NCI-H345 treated with DMSO at 0.1 percent for 48 hours (cell line): ENCODE data around the gene VWA8.
"Not testable (repeated sequence)": the region's sequence is repeated elsewhere in the genome, so short reads cannot be mapped to it uniquely, and the experiment has no call there.

Experiments used
- DNase-seq: peaks from one replicate; lab custom pipeline; 2025; ENCODE audit not compliant: unreplicated experiment; lab: John Stamatoyannopoulos, UW

Gene VWA8

DNA sequence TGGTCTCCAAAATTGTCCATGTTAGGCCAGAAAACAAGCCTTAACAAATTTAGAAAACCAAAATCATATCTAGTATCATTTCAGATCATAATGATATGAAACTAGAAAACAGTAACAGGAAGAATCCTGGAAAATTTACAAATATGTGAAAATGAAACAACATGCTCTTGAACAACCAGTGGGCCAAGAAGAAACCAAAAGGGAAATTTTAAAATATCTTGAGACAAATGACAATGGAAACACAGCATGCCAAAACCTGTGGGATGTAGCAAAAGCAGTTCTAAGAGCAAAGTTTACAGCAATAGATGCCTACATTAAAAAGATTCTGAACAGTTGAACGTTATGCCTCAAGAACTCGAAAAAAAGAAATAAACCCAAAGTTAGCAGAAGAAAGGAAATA lies 32.6 kb downstream of the VWA8 start:
- no peak for DNase-seq

DNA sequence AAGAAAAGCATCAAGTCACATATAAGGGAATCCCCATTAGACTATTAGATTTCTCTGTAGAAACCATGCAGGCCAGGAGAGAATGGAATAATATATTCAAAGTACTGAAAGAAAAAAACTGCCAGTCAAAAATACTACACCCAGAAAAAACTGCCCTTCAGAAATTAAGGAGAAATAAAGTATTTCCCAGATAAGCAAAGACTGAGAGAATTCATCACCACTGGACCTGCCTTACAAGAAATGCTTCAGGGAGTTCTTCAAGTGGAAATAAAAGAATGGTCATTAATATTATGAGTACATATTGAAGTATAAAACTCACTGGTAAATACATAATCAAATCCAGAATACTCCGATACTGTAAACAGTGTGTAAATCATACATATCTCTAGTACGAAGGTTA lies 35.9 kb downstream of the VWA8 start:
- no peak for DNase-seq

DNA sequence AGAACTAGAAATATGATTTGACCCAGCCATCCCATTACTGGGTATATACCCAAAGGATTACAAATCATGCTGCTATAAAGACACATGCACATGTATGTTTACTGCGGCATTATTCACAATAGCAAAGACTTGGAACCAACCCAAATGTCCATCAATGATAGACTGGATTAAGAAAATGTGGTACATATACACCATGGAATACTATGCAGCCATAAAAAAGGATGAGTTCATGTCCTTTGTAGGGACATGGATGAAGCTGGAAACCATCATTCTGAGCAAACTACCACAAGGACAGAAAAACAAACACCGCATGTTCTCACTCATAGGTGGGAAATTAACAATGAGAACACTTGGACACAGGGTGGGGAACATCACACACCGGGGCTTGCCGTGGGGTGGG lies 38.0 kb downstream of the VWA8 start:
- not testable (repeated sequence) for DNase-seq

DNA sequence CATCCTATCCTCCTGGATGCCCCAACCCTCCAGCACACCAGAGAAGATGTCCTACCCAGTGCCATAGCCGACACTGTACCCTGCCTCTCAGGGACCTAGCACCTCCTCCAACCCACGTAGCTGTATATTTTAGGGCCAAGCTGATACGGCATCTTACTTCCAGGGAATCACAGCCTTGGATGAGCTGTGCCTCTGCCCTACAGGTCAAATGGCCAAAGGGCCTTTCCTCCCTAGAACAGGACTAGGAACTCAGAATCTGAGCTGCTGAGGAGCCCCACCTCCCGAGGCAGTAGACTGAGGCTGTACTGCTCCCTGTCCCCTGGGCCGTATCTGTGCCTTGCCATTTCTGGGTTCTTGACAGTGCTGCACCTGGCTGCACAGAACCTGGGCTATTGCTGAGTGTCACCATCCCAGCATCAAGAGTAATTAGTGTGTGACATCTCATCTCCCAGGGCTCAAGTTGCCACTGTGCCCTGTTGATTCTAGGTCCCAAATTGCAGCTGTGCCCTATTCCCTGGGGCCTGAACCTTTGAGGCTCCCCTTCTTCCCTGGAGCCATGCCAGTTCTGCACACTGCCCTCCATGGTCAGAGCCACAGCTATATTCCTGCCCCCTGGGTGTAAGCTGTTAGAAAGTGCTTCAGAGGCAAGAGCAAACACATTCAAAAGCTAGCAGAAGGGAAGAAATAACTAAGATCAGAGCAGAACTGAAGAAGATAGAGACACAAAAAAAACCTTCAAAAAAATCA lies 41.0 kb downstream of the VWA8 start:
- peak; percentile 77 for DNase-seq

DNA sequence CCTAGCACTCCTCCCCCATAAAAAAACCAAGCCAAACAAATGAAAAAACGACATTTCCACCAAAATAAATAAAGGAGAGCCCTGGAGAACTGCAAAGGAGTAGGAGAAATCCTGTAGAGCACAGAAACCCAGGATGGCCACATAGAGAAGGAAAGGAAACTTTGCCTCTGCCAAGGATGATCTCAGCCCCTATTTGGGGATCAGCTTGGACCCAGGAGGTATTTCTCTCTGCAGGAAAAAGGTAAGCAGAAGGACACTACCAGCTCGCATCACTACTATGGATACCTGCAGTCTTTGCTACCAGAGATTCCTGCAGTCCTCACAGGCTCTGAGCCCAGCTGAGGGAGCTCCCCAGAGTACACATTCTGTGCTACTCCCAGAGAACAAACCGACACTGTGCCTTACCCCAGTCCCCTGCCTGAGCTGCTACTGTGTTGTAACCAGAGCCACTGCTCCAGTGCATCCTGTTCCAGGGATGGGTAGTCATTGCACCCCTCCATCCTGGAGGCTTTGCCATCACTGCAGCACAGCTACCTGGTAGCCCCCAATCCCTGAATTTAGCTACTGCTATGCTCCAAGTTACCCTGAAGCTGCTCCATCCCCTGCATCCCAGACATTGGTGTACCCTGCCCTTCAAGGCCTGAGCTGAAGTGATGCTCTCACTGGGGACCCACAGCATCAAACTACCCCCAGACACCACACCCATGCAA lies 41.7 kb downstream of the VWA8 start:
- no peak for DNase-seq

DNA sequence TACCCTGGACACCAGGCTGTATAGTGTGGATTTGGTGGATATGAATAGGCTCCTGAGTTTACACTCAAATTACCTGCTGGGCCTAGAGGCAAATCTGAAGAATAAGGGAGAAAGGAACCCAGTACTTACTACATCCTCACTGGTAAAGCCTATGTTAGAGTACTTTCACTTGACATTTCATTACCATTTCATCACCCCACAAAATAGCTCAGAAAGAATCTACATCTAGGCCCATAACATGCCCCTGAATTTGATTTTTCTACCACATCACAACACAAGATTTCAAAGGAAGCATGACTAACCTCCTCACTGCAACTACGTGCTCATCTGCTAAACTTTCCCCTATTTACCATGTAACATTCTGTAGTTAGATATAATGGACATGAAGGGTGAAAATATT lies 43.3 kb downstream of the VWA8 start:
- DNase-seq, result no peak

DNA sequence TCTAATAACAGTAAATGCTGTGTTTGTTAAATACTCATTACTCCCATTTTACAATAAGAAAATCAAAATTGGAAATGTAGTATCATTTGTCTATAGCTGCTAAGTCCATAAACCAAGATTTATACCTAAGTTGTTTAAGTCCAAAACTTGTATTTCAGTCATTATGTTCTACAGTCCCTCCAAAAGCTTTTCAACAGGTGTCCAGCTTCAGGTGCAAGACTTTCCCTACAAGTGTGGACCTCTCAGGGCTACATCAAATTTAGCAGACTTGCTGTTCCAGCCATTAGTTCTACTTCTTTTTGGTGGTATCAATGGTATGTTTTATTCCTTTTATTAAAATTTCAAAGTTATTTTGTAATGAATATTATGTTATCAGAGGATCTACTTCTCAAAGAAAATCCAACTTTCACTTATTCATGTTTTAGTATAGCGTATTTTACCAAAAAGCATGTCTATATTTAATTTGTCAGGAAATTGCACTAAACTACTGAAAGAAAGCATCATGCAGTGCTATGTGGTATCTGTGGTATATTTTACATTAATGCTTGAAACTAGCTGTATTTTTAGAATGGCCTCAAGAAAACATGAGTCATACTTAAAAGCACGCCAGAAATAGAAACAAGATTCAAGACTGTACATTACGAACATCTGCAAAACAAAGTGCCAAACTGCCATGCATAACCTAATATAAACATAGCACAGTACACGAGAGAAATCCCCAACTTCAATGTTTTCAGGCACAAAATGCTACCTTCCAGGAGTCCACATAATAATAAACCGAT lies 44.5 kb downstream of the VWA8 start:
- no peak for DNase-seq

DNA sequence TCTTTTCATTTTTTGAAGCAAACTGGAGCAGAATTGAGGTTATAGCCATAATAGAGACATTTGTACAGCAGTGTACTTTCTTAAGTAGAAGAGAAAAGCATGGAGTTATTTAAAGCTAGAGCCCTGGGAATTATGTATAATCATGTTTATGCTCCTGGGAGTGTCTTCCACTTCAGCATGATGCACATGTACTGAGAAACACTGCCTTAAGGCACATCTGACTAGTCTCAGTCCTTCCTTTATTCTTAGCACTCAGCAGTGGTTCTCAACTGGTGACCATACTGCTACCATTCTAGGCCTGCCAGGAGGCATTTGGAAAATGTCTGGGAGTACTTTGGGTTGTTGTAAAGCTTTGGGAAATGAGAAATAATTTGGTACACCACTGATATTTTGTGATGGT lies 45.8 kb downstream of the VWA8 start:
- no peak for DNase-seq

DNA sequence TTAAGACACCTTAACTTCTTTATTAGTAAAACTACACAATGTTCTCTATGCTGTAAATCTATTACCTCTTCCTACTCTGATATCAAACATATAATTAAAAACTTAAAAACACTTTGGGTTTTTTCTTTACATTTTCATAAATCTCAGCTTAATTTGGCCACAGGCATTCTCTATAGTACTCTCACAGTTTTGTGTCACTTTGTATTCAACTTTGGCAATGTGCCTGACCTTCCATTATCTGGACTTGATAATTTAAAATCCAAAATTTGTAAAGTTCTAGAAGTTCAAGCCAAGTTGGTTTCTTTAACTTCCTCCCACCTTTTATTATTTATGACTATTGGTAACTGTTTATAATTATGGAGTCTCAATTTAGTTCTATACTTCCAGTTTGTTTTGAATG lies 46.4 kb downstream of the VWA8 start:
- DNase-seq, result no peak

DNA sequence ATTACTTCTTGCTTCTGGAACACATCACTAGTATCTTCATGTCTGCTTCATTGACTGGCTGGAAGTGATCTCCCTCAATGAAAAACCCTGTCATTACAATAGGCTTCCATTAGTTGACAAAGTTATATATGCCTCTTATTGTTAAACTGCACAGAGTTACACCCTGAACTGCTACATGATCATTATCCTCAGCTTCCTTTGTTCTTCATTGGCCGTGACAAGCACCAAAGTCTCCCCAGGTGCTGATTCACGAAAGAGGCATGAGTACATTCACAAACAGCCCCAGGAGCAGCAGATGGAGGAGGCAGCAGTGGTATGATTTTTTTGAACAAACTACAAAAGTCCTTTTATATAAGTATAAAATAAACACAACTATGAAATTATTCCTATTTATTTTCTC lies 51.4 kb downstream of the VWA8 start:
- peak; percentile 94 for DNase-seq

DNA sequence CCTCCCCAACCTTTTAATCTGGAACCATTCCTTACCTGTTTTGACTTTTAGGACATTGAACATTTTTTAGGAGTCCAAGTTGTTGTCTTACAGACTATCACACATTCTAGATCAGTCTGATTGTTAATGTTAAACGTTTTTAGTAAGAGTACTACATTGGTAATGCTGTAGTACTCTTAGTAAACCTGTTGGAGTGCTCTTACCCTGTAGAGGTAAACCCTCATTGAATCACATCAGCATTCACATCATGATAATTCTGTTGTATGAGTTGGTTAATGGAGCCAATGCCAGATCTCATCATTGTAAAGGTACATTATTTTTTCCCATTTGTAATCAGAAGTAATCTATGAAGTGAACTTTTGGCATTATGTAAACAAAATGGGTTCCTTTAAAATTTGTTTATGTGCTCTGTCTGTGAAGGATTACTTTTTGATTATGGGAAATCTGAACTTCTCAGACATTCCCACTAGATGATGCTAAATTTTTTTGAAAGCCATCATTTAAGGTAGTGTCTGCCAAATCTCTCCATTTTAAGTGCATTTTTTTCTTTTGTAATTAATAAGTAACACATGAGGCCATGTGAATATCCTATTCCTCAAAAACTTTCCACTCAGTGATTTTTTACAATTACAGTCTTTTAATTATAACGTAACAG lies 55.2 kb downstream of the VWA8 start:
- DNase-seq, result peak; percentile 13

DNA sequence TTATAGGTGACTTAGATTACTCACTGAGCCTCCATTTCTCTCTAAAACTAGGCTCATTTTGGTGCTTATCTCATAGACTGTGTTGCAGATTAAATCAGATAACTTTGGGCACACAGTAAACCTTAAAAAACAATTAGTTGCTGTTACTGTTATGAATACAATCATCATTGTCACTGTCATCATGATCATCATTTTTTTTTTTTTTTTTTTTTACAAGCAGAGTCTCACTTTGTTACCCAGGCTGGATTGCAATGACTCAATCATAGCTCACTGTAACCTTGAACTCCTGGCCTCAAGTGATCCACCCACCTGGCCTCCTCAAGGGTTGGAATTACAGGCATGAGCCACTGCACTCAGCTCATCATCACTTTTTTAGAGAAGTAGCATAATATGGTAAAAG lies 60.0 kb downstream of the VWA8 start:
- no peak for DNase-seq

DNA sequence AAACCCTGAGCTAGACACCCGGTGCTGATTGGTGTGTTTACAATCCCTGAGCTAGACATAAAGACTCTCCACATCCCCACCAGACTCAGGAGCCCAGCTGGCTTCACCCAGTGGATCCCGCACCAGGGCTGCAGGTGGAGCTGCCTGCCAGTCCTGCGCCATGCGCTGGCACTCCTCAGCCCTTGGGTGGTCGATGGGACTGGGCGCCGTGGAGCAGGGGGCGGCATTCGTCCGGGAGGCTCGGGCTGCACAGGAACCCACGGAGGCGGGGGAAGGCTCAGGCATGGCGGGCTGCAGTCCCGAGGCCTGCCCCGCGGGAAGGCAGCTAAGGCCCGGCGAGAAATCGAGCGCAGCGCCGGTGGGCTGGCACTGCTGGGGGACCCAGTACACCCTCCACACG lies 62.5 kb downstream of the VWA8 start:
- not testable (repeated sequence) for DNase-seq

DNA sequence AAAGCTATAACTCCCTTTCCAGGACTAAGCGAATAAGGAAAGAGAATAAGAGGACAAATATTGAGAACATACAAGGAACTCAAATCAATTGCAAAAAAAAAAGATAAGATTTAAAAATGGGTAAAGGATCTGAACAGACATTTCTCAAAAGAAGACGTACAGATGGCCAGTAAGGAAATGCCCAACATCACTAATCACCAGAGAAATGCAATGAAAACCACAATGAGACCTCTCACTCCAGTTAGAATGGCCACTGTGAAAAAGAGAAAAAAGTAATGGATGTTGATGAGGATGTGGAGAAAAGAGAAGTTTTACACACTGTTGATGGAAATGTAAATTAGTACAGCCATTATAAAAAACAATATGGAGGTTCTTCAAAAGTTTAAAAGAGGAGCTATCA lies 63.8 kb downstream of the VWA8 start:
- no peak for DNase-seq

DNA sequence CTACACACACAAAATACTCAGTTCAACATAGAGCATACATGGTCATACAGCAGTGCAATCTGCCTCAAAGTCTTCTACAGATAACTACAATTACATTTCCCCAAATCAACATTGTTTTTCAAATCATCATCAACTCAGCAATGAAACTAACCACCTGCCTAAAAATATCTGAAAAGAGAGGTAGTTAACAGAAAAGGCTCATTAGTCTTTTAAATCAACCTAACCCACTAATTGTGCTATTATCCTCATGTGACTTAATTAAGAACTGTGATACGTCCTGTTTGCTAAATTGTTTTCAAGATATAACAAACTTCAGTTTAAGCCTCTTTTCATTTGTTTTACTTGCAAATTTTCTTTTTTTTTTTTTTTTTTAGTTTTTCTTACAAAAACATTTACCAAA lies 65.4 kb downstream of the VWA8 start:
- DNase-seq, result no peak

DNA sequence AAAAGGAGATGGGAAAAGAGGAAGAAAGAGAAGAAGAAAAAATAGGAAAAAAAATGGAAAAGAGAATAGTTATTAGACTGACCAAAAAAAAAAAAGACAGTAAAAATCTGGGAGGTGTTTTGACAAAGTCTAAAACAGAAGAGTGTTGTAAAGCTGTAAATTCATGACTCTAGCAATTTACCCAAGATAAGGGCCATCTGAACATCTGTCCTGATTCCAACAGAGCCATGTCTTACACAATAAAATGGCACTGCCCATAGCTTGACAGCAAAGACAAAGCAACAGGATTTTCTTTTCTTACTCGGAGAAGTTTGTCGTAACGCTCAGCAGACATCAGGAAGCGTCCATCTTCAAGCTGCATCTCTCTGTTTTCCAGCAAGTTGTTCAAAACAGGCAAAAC lies 69.8 kb downstream of the VWA8 start:
- no peak for DNase-seq

DNA sequence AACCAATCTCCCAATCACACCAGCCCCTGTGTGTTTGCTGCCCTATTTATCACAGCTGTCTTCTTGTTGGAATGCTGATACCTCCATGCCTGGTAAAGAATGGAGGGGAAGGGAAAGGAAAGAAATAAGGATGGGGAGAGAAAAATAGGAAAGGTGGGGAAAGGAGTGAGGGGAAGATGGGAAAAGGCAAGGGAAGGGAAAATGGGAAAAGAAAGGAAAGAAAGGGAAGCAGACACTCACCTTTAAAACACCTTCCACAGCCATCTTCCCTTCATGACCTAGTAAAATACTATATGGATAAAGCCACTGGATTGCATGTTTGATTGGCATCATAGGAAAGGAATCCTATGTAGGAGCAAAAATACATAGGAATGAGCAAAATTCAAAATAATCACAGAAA lies 77.8 kb downstream of the VWA8 start:
- DNase-seq, result no peak

DNA sequence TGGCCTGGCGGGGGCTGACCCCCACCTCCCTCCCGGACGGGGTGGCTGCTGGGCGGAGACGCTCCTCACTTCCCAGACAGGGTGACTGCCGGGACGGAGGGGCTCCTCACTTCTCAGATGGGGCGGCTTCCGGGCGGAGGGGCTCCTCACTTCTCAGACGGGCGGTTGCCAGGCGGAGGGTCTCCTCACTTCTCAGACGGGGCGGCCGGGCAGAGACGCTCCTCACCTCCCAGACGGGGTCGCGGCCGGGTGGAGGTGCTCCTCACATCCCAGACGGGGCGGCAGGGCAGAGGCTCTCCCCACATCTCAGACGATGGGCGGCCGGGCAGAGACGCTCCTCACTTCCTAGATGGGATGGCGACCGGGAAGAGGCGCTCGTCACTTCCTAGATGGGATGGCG lies 79.0 kb downstream of the VWA8 start:
- DNase-seq, result not testable (repeated sequence)

DNA sequence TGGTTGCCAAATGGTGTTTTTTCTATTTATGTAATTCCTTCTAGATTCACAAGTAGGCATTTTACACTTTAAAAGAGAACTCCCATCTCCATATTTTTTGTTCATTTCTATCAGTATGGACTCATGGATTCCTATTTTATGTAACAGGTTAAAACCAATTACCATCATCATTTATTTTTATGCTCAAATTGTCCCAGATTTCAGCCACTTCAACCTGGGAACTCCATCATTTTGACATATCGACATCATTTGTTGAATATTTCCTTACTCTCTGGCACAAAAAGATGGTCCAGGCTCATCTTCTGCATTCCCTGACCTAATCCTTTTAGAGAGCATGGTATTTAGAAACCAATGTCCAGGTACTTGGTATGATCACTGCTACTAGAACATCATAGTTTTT lies 79.9 kb downstream of the VWA8 start:
- no peak for DNase-seq

DNA sequence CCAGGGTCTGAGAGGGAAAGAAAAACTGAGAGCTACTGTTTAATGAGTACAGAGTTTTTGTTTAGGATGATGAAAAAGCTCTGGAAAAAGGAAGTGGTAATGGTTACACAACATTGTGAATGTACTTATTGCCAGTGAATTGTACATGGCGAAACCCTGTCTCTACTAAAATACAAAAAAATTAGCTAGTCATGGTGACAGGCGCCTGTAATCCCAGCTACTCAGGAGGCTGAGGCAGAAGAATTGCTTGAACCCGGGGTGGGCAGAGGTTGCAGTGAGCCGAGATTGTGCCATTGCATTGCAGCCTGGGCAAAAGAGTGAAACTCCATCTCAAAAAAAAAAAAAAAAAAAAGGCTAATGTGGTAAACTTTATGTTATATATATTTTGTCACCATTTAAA lies 96.3 kb downstream of the VWA8 start:
- DNase-seq, result no peak

DNA sequence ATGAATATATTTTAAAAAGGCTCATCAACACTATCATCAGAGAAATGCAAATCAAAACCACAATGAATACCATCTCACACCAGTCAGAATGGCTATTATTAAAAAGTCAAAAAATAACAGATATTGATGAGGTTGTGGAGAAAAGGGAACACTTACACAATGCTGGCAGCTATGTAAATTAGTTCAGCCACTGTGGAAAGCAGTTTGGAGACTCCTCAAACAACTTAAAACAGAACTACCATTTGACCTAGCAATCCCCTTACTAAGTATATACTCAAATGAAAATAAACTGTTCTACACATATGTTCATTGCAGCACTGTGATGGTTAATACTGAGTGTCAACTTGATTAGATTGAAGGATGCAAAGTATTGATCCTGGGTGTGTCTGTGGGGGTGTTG lies 98.2 kb downstream of the VWA8 start:
- DNase-seq, result not testable (repeated sequence)

DNA sequence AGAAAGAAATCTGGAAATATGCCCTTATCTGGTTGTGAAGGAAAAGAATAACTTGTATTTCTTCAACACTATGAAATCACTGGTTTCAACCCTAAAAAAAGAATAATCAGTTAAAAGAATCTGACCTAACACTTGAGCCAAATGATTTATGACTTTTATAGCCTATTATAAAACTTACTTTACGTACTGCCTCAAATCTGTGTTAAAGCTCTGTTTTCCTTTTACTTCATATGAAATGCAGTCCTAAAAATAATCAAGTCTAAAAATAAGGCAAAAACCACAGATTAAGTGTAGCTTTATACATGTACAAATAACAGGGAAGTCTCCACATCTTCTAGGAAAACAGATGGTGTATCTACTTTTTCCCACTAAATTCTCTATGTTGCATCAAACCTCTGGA lies 101.3 kb downstream of the VWA8 start:
- no peak for DNase-seq
